ENCODE data around the gene EEF1G. TPM values are rescaled to one million over a fixed set of nuclear protein-coding genes. Genes with fewer than 3 reads are reported as not detected.

EEF1G gene
- total RNA-seq, 1 experiment from 2014 or later = 1,855 TPM

- TF ChIP-seq CTCF (IDR thresholded peaks at IDR 0.05; ENCODE audit: unreplicated experiment) = no peak
- CTCF ChIA-PET = interaction anchor here (0.6 to 1.9 kb wide), 3 partner anchors 17 to 119 kb away, joined by 3 to 8 read pairs (median 4); no protein-coding TSS in a partner anchor
- Mint-ChIP-seq H3K4me1 (ENCODE audit: insufficient read depth, unreplicated experiment) (peaks cover 5% of the 10 kb centered on the region), H3K36me3 (ENCODE audit: insufficient read depth, unreplicated experiment) (peaks cover 44% of the 10 kb centered on the region), H3K27ac (ENCODE audit: low read depth, unreplicated experiment) (no peak overlapping the region), H3K27me3 (ENCODE audit: insufficient read depth, unreplicated experiment) (no peaks in the 10 kb centered on the region), H3K9me3 (ENCODE audit: unreplicated experiment) (no peaks in the 10 kb centered on the region), H3K4me3 (ENCODE audit: unreplicated experiment) (no peak overlapping the region)
- no TSS peak for BruUV-seq (replicated peaks)
- POLR2A ChIA-PET = interaction anchor here (1.5 kb wide), 1 partner anchor 29 kb away, joined by 5 read pairs; no protein-coding TSS in a partner anchor
- no peak for DNase-seq (ENCODE audit: unreplicated experiment)
- intact Hi-C loops (cut with micrococcal nuclease) = no loop called here
Observed at GRCh38 chr11:62513626-62514025, 60.1 kb downstream of the EEF1G start.

GRCh38 chr11:62512961-62513360, 60.7 kb downstream of the EEF1G start:
- H3K27ac Mint-ChIP-seq (ENCODE audit: low read depth, unreplicated experiment) = peak overlapping the region; percentile 29
- H3K4me3 Mint-ChIP-seq (ENCODE audit: unreplicated experiment) = no peak overlapping the region
- H3K27me3 Mint-ChIP-seq (ENCODE audit: insufficient read depth, unreplicated experiment) = no peaks in the 10 kb centered on the region
- no peak for DNase-seq (ENCODE audit: unreplicated experiment)
- no peaks in the 10 kb centered on the region for H3K9me3 Mint-ChIP-seq (ENCODE audit: unreplicated experiment)
- ChIA-PET CTCF (interaction anchor here (0.6 to 1.9 kb wide), 3 partner anchors 16 to 88 kb away, joined by 4 to 8 read pairs (median 5); no protein-coding TSS in a partner anchor), POLR2A (no interaction called here)
- H3K4me1 Mint-ChIP-seq (ENCODE audit: insufficient read depth, unreplicated experiment) = peaks cover 8% of the 10 kb centered on the region
- no peak for TF ChIP-seq CTCF (IDR thresholded peaks at IDR 0.05; ENCODE audit: unreplicated experiment)
- H3K36me3 Mint-ChIP-seq (ENCODE audit: insufficient read depth, unreplicated experiment) = peaks cover 37% of the 10 kb centered on the region
- BruUV-seq (replicated peaks) = no TSS peak
- intact Hi-C loops (cut with micrococcal nuclease) = no loop called here

Small RNA genes lying within 50 kb of the gene (microRNA-seq; reads per million reads assigned to microRNA genes)
- gene MIR6747 = 0.93 reads per million

Other genes with a start within 250 kb of the EEF1G start
- gene ASRGL1, start 236.4 kb downstream of the EEF1G start, total RNA-seq (2022) = 0.65 TPM in 1 of 2 replicates, not detected in the other
- not detected in 2 replicates for gene SCGB1A1, start 154.9 kb downstream of the EEF1G start, total RNA-seq (2022)
- 416 and 429 TPM in 2 replicates for gene AHNAK, start 27.1 kb downstream of the EEF1G start, total RNA-seq (2022)
- gene TUT1, start 17.6 kb upstream of the EEF1G start, total RNA-seq (2022) = 26.0 and 28.3 TPM in 2 replicates
- gene MTA2, start 28.0 kb upstream of the EEF1G start, total RNA-seq (2022) = 139 and 176 TPM in 2 replicates
- 33.9 and 43.7 TPM in 2 replicates for gene EML3, start 38.9 kb upstream of the EEF1G start, total RNA-seq (2022)
- gene ROM1, start 39.4 kb upstream of the EEF1G start, total RNA-seq (2022) = 2.5 and 2.9 TPM in 2 replicates
- 40.1 and 42.4 TPM in 2 replicates for gene B3GAT3, start 48.1 kb upstream of the EEF1G start, total RNA-seq (2022)
- gene GANAB, start 72.7 kb upstream of the EEF1G start, total RNA-seq (2022) = 364 and 374 TPM in 2 replicates
- 17.4 and 19.3 TPM in 2 replicates for gene INTS5, start 79.4 kb upstream of the EEF1G start, total RNA-seq (2022)
- gene C11orf98, start 91.3 kb upstream of the EEF1G start, total RNA-seq (2022) = 81.2 and 91.6 TPM in 2 replicates
- gene CSKMT, start 91.4 kb upstream of the EEF1G start, total RNA-seq (2022) = 15.4 and 31.2 TPM in 2 replicates
- gene UQCC3, start 97.8 kb upstream of the EEF1G start, total RNA-seq (2022) = 11.6 and 13.8 TPM in 2 replicates
- gene LBHD1, start 98.4 kb upstream of the EEF1G start, total RNA-seq (2022) = 8.3 and 8.7 TPM in 2 replicates
- 146 and 153 TPM in 2 replicates for gene UBXN1, start 105.2 kb upstream of the EEF1G start, total RNA-seq (2022)
- 0.42 and 0.81 TPM in 2 replicates for gene LRRN4CL, start 115.6 kb upstream of the EEF1G start, total RNA-seq (2022)
- gene BSCL2, start 133.5 kb upstream of the EEF1G start, total RNA-seq (2022) = 33.1 and 46.6 TPM in 2 replicates
- gene GNG3, start 133.8 kb upstream of the EEF1G start, total RNA-seq (2022) = not detected in 2 replicates
- gene HNRNPUL2, start 153.6 kb upstream of the EEF1G start, total RNA-seq (2022) = 36.4 and 36.6 TPM in 2 replicates
- gene TTC9C, start 154.6 kb upstream of the EEF1G start, total RNA-seq (2022) = 27.3 and 31.9 TPM in 2 replicates
- gene ZBTB3, start 180.3 kb upstream of the EEF1G start, total RNA-seq (2022) = 7.1 and 11.6 TPM in 2 replicates
- 95.0 and 95.1 TPM in 2 replicates for gene POLR2G, start 187.7 kb upstream of the EEF1G start, total RNA-seq (2022)
- gene TAF6L, start 197.5 kb upstream of the EEF1G start, total RNA-seq (2022) = 11.6 and 12.0 TPM in 2 replicates
- gene TMEM179B, start 213.5 kb upstream of the EEF1G start, total RNA-seq (2022) = 45.1 and 47.8 TPM in 2 replicates
- gene TMEM223, start 218.1 kb upstream of the EEF1G start, total RNA-seq (2022) = 9.6 and 9.9 TPM in 2 replicates
- gene NXF1, start 231.5 kb upstream of the EEF1G start, total RNA-seq (2022) = 47.6 and 53.3 TPM in 2 replicates